T-helper 1 cell treated with Interleukin-12 subunit alpha and Interleukin-12 subunit beta and Interleukin-4 antibody, amounts not matched to agents 30 ng/mL and 1 ng/mL, for 36 hours (primary cell): ENCODE data around the gene CTSA. TPM values are rescaled to one million over a fixed set of nuclear protein-coding genes. Genes with fewer than 3 reads are reported as not detected.

Experiments used
- total RNA-seq: library from RNA; stranded (reverse); gene quantifications from 2 replicates; pipeline ENCODE4 v1.2.3, GENCODE V29; 2022

Gene CTSA
- total RNA-seq, 1 donor from 2014 or later: 72.3 TPM

Other genes starting within 250 kb of the CTSA start
- gene WFDC11, start 221.1 kb upstream of the CTSA start, total RNA-seq: not detected in 2 replicates
- not detected in 2 replicates for gene WFDC13, start 189.3 kb upstream of the CTSA start, total RNA-seq
- gene WFDC10B, start 186.3 kb upstream of the CTSA start, total RNA-seq: not detected in 2 replicates
- gene SPINT4, start 169.0 kb upstream of the CTSA start, total RNA-seq: not detected in 2 replicates
- gene WFDC3, start 99.5 kb upstream of the CTSA start, total RNA-seq: not detected in 2 replicates
- gene DNTTIP1, start 99.4 kb upstream of the CTSA start, total RNA-seq: 32.2 and 33.6 TPM in 2 replicates
- gene UBE2C, start 78.7 kb upstream of the CTSA start, total RNA-seq: 132 and 140 TPM in 2 replicates
- not detected in 2 replicates for gene TNNC2, start 64.0 kb upstream of the CTSA start, total RNA-seq
- 0.24 and 0.59 TPM in 2 replicates for gene SNX21, start 57.5 kb upstream of the CTSA start, total RNA-seq
- 33.9 TPM in 2 replicates for gene ACOT8, start 33.9 kb upstream of the CTSA start, total RNA-seq
- 6.4 and 7.4 TPM in 2 replicates for gene ZSWIM3, start 33.7 kb upstream of the CTSA start, total RNA-seq
- gene ZSWIM1, start 10.1 kb upstream of the CTSA start, total RNA-seq: 6.1 and 6.6 TPM in 2 replicates
- 0.49 and 0.76 TPM in 2 replicates for gene SPATA25, start 3.7 kb upstream of the CTSA start, total RNA-seq
- 1.5 TPM in 2 replicates for gene NEURL2, start 127 bp upstream of the CTSA start, total RNA-seq
- 0.49 and 0.88 TPM in 2 replicates for gene PLTP, start 20.8 kb downstream of the CTSA start, total RNA-seq
- 42.8 and 42.9 TPM in 2 replicates for gene PCIF1, start 43.3 kb downstream of the CTSA start, total RNA-seq
- gene ZNF335, start 80.9 kb downstream of the CTSA start, total RNA-seq: 42.0 and 43.3 TPM in 2 replicates
- 1.5 and 1.7 TPM in 2 replicates for gene MMP9, start 117.6 kb downstream of the CTSA start, total RNA-seq
- gene SLC12A5, start 137.9 kb downstream of the CTSA start, total RNA-seq: 0.49 and 0.88 TPM in 2 replicates
- 36.5 and 40.2 TPM in 2 replicates for gene NCOA5, start 198.6 kb downstream of the CTSA start, total RNA-seq
- gene CD40, start 227.0 kb downstream of the CTSA start, total RNA-seq: 1.7 and 3.2 TPM in 2 replicates